Right lobe of liver (tissue), 4 donors: ENCODE measurements around the gene CELF4.

ENCODE experiments used
- CTCF ChIP-seq, 4 donors: fragments of 200-600 bp in 3 of 4; fragments of 450-650 bp in 1 of 4; IDR thresholded peaks; one replicate each; pipeline versions ENCODE4 v1.5.1 to v1.8.0; 2016 to 2022; ENCODE audit warnings: antibody characterized with exemption in 4 of 4, mild to moderate bottlenecking in 2 of 4
- POLR2A ChIP-seq: fragments of 450-650 bp; IDR thresholded peaks from one replicate; pipeline ENCODE4 v1.6.1; 2017; ENCODE audit warnings: antibody characterized with exemption, mild to moderate bottlenecking
- donor health status: DM: no; HTN: no; CAD: no.
- donor health status: DM: no; HTN: no; CAD: no.
- donor health status: DM: no; HTN: yes; CAD: no.

GRCh38 chr18:37588289-37588688 is 22.7 kb upstream of the CELF4 start:
- no peak for TF ChIP-seq POLR2A
- TF ChIP-seq CTCF (IDR thresholded peaks at IDR 0.05): no peak
